Smooth muscle cell (in vitro differentiated cells): ENCODE measurements around the gene NCBP2. TPM values are rescaled to one million over a fixed set of nuclear protein-coding genes. Genes with fewer than 3 reads are reported as not detected.

Experiments
- DNase-seq: peaks from one replicate; lab custom pipeline; 2025; ENCODE audit not compliant: unreplicated experiment; lab: John Stamatoyannopoulos, UW
- H2AFZ ChIP-seq: fragments of 200-600 bp; sonication (generic); 2 replicates; pipeline ENCODE4 v1.6.0; 2016; ENCODE audit warnings: antibody characterized with exemption, low read depth, mild to moderate bottlenecking
- H3F3A ChIP-seq: fragments of 200-600 bp; sonication (generic); 2 replicates; pipeline ENCODE4 v1.6.0; 2017; ENCODE audit warnings: antibody characterized with exemption, low read depth
- H3K27ac ChIP-seq: fragments of 200-600 bp; sonication (generic); 2 replicates; pipeline ENCODE4 v1.5.1; 2016; ENCODE audit warnings: low read depth, mild to moderate bottlenecking
- H3K27me3 ChIP-seq: fragments of 200-600 bp; sonication (generic); 2 replicates; pipeline ENCODE4 v1.6.1; 2016; ENCODE audit warnings: low read depth, mild to moderate bottlenecking
- H3K36me3 ChIP-seq: fragments of 200-600 bp; sonication (generic); 2 replicates; pipeline ENCODE4 v1.5.1; 2016; ENCODE audit warnings: low read depth
- H3K4me1 ChIP-seq: fragments of 200-600 bp; sonication (generic); 2 replicates; pipeline ENCODE4 v1.5.1; 2016; ENCODE audit warnings: low read depth
- H3K4me2 ChIP-seq: fragments of 200-600 bp; sonication (generic); 2 replicates; pipeline ENCODE4 v1.6.0; 2016; ENCODE audit warnings: mild to moderate bottlenecking
- H3K4me3 ChIP-seq: fragments of 200-600 bp; sonication (generic); 2 replicates; pipeline ENCODE4 v1.5.1; 2016; ENCODE audit warnings: mild to moderate bottlenecking
- H3K79me2 ChIP-seq: fragments of 200-600 bp; sonication (generic); 2 replicates; pipeline ENCODE4 v1.6.0; 2016; ENCODE audit warnings: low read depth, mild to moderate bottlenecking
- H3K9ac ChIP-seq: fragments of 200-600 bp; sonication (generic); 2 replicates; pipeline ENCODE4 v1.6.0; 2016; ENCODE audit warnings: low read depth
- H3K9me3 ChIP-seq: fragments of 200-600 bp; sonication (generic); replicated peaks from 2 replicates; pipeline ENCODE4 v1.5.1; 2016; ENCODE audit warnings: low read depth
- H4K20me1 ChIP-seq: fragments of 200-600 bp; sonication (generic); 2 replicates; pipeline ENCODE4 v1.6.0; 2016; ENCODE audit warnings: low read depth
- WGBS: methylation state at CpG from one replicate; pipeline ENCODE4 v1.1.7; 2016; ENCODE audit warnings: low lambda C conversion rate; 5-methylcytosine and 5-hydroxymethylcytosine counted together
- polyA plus RNA-seq: library from polyadenylated mRNA; unstranded; fragments of >200 nt; fragmentation: Nextera tagmentation; extraction: Ambion mirVana; gene quantifications from 2 replicates; pipeline ENCODE4 v1.2.1, GENCODE V29; 2016
- total RNA-seq: library from RNA; depleted of rRNA; stranded (reverse); fragments of >200 nt; gene quantifications from 2 replicates; pipeline ENCODE4 v1.2.3, GENCODE V29; 2014
- TF ChIP-seq, protein P1 (sequence below): fragments of 200-600 bp; sonication (generic); IDR thresholded peaks from 2 replicates; pipeline ENCODE4 v1.5.1; 2017; ENCODE audit warnings: borderline replicate concordance, mild to moderate bottlenecking, antibody characterized with exemption; ENCODE audit not compliant: insufficient read depth, poor library complexity, severe bottlenecking

NCBP2 gene
- total and polyA plus RNA-seq, 2 experiments from 2014 or later = 47.0 to 69.3 TPM

DNA sequence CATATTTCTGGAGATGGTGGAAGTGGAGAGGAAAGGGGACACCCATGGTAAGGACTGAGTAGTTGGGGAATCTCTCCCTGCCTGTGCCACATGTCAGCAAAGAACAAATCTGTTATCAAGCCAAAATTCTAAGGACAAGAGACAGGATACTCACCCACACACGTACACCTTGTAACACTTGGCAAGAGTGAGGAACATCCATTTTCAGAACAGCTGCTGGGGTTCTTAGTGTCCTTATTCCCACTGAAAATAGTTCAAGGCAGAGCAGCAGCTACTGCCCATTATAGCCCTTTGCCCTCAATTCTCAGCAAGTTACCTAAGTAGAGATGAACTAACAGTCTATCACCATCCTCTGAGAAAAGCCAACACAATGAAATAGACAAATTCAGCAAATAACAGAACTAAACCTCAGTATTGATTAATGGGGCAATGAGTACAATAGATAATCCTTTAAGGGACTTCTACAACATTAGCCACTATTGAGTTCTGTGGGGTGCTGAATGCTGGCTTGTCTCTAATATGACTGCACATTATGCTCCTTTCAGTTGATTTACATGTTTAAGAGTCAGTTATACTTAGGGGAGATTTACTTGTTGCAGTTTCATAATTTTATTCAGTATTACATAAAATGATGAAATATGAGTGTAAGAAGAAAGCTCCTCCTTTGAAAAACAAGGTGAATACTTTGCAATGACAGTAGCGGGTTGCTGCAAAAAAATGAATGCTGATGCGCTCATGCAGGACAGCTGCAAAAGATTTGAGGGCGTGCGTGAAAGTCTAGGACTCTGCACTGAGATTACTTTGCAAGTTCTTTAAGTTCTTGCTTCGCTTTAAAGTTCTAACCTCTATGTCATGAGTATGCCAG lies 52.3 kb downstream of the NCBP2 start:
- H4K20me1 ChIP-seq = peaks cover 81% of the 10 kb centered on the region
- no peaks in the 10 kb centered on the region for H3K36me3 ChIP-seq
- no peak overlapping the region for H2AFZ ChIP-seq
- no peak overlapping the region for H3K9ac ChIP-seq
- TF ChIP-seq, protein P1, sequence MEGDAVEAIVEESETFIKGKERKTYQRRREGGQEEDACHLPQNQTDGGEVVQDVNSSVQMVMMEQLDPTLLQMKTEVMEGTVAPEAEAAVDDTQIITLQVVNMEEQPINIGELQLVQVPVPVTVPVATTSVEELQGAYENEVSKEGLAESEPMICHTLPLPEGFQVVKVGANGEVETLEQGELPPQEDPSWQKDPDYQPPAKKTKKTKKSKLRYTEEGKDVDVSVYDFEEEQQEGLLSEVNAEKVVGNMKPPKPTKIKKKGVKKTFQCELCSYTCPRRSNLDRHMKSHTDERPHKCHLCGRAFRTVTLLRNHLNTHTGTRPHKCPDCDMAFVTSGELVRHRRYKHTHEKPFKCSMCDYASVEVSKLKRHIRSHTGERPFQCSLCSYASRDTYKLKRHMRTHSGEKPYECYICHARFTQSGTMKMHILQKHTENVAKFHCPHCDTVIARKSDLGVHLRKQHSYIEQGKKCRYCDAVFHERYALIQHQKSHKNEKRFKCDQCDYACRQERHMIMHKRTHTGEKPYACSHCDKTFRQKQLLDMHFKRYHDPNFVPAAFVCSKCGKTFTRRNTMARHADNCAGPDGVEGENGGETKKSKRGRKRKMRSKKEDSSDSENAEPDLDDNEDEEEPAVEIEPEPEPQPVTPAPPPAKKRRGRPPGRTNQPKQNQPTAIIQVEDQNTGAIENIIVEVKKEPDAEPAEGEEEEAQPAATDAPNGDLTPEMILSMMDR = no peak
- WGBS = 98% methylated on average over 6 of the region's 6 CpGs
- H3F3A ChIP-seq = no peaks in the 10 kb centered on the region
- H3K4me3 ChIP-seq = no peak overlapping the region
- no peaks in the 10 kb centered on the region for H3K9me3 ChIP-seq
- peaks cover 86% of the 10 kb centered on the region for H3K79me2 ChIP-seq
- no peak for DNase-seq
- H3K27me3 ChIP-seq = no peaks in the 10 kb centered on the region
- no peak overlapping the region for H3K4me2 ChIP-seq
- no peaks in the 10 kb centered on the region for H3K4me1 ChIP-seq
- H3K27ac ChIP-seq = no peak overlapping the region

DNA sequence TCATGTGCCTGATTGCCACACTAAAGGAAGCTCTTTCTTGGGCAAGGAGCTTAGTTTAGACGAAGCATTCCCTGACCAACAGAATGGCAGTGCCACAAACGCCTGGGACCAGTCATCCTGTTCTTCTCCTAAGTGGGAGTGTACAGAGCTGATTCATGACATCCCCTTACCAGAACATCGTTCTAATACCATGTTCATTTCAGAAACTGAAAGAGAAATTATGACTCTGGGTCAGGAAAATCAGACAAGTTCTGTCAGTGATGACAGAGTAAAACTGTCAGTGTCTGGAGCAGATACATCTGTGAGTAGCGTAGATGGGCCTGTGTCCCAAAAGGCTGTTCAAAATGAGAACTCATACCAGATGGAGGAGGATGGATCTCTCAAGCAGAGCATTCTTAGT lies 56.2 kb downstream of the NCBP2 start:
- Histone ChIP-seq H3K9ac (no peak overlapping the region), H3K4me3 (no peak overlapping the region), H3K27ac (no peak overlapping the region), H3K9me3 (no peaks in the 10 kb centered on the region), H3K4me2 (no peak overlapping the region), H3K4me1 (no peaks in the 10 kb centered on the region), H3F3A (no peaks in the 10 kb centered on the region), H2AFZ (no peak overlapping the region), H4K20me1 (peaks cover 89% of the 10 kb centered on the region), H3K36me3 (no peaks in the 10 kb centered on the region), H3K27me3 (no peaks in the 10 kb centered on the region), H3K79me2 (peaks cover 87% of the 10 kb centered on the region)
- TF ChIP-seq, protein P1 = no peak
- DNase-seq = no peak
- 83% methylated on average over 4 of the region's 4 CpGs for WGBS

Other genes starting within 250 kb of the NCBP2 start
- gene CEP19, start 230.3 kb downstream of the NCBP2 start, total RNA-seq = 0.63 and 4.6 TPM in 2 replicates
- 4.4 and 6.5 TPM in 2 replicates for gene CEP19, start 230.3 kb downstream of the NCBP2 start, polyA plus RNA-seq
- 27.6 and 54.1 TPM in 2 replicates for gene PIGX, start 230.2 kb downstream of the NCBP2 start, total RNA-seq
- 34.6 and 44.5 TPM in 2 replicates for gene PIGX, start 230.2 kb downstream of the NCBP2 start, polyA plus RNA-seq
- gene PAK2, start 202.7 kb downstream of the NCBP2 start, total RNA-seq = 48.4 and 98.4 TPM in 2 replicates
- 20.6 and 22.1 TPM in 2 replicates for gene PAK2, start 202.7 kb downstream of the NCBP2 start, polyA plus RNA-seq
- gene SENP5, start 74.6 kb downstream of the NCBP2 start, total RNA-seq = 35.0 and 59.2 TPM in 2 replicates
- 15.9 and 18.6 TPM in 2 replicates for gene SENP5, start 74.6 kb downstream of the NCBP2 start, polyA plus RNA-seq
- gene PIGZ, start 26.3 kb upstream of the NCBP2 start, total RNA-seq = 3.0 and 3.2 TPM in 2 replicates
- gene PIGZ, start 26.3 kb upstream of the NCBP2 start, polyA plus RNA-seq = 1.8 and 2.6 TPM in 2 replicates
- 3.3 and 3.7 TPM in 2 replicates for gene MELTF, start 87.3 kb upstream of the NCBP2 start, total RNA-seq
- 8.6 and 10.8 TPM in 2 replicates for gene MELTF, start 87.3 kb upstream of the NCBP2 start, polyA plus RNA-seq